D721Med (cell line): Measurements from ENCODE around the gene UBE3B.
A peak's percentile ranks its signal among the peaks of the same experiment; 100 is the strongest.
"Not testable (repeated sequence)": the region's sequence is repeated elsewhere in the genome, so short reads cannot be mapped to it uniquely, and the experiment has no call there.

ENCODE experiments used
- DNase-seq: peaks from one replicate; pipeline ENCODE4 v3.0.0; 2011; ENCODE audit warnings: low spot score; ENCODE audit not compliant: insufficient read length
- FAIRE-seq: peaks from 2 replicates; lab custom pipeline; 2011; peaks lifted over from hg19 to GRCh38; lab: Jason Lieb, UNC
- CTCF ChIP-seq: IDR thresholded peaks from 2 replicates; pipeline ENCODE4 v1.5.1; 2012; ENCODE audit warnings: mild to moderate bottlenecking, control low read depth; ENCODE audit not compliant: insufficient read depth; ENCODE audit errors: missing control alignments

UBE3B gene

GRCh38 chr12:109433618-109434017, 43.8 kb upstream of the UBE3B start:
- DNase-seq, result no peak
- peak; percentile 4 for TF ChIP-seq CTCF
- FAIRE-seq, result no peak

- TF ChIP-seq CTCF, result no peak
- FAIRE-seq (no peak), DNase-seq (no peak)
Measured at GRCh38 chr12:109434582-109434981, 42.9 kb upstream of the UBE3B start.

GRCh38 chr12:109435428-109436187, 41.8 kb upstream of the UBE3B start:
- FAIRE-seq (no peak), DNase-seq (no peak)
- TF ChIP-seq CTCF, result no peak

- FAIRE-seq, result no peak
- no peak for TF ChIP-seq CTCF
- DNase-seq, result no peak
Measured at GRCh38 chr12:109436188-109436560, 41.3 kb upstream of the UBE3B start.

GRCh38 chr12:109439181-109439580, 38.3 kb upstream of the UBE3B start:
- FAIRE-seq (no peak), DNase-seq (no peak)
- no peak for TF ChIP-seq CTCF

- not testable (repeated sequence) for FAIRE-seq, DNase-seq
Measured at GRCh38 chr12:109439951-109440350, 37.5 kb upstream of the UBE3B start.

GRCh38 chr12:109440851-109441490, 36.5 kb upstream of the UBE3B start:
- TF ChIP-seq CTCF, result no peak
- FAIRE-seq (no peak), DNase-seq (no peak)
